Measurements from ENCODE around the gene GOLGA5.
A peak's percentile ranks its signal among the peaks of the same experiment; 100 is the strongest.
"Not testable (repeated sequence)": the region's sequence is repeated elsewhere in the genome, so short reads cannot be mapped to it uniquely, and the experiment has no call there.

Gene GOLGA5

DNA sequence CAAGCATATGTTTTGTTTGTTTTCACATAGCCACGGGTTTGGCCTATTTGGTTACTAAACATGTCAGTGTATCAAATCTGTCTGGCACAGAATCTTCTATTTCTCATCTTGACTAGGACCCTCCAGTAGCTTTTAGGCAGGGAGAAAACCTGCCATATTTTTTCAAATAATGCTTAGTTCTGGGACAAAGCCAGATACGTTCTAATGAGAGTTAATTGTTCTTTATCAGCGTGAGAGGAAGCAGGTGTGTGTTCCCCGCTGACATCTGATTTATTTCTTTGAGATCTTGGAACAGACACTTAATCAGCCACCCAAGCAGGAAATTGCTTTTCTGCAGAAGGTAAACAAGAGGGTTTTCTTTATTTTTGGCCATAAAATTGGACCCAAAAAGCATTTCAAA lies 54.8 kb downstream of the GOLGA5 start:
- H2AFZ ChIP-seq (ENCODE audit: low read depth, low read length): no peak overlapping the region
- no peak for DNase-seq
- no peak overlapping the region for H3K4me3 ChIP-seq (ENCODE audit: low read depth in 1 of 2, low read length in 2 of 2)
- no peak overlapping the region for H3K9ac ChIP-seq (ENCODE audit: low read depth, low read length)
- no peaks in the 10 kb centered on the region for H3K36me3 ChIP-seq (ENCODE audit: insufficient read depth, low read length)
- H3K9me3 ChIP-seq (ENCODE audit: insufficient read depth, low read length, severe bottlenecking): no peaks in the 10 kb centered on the region
- ATAC-seq (ENCODE audit: insufficient read depth, low read depth): no peak
- no peaks in the 10 kb centered on the region for H3K79me2 ChIP-seq (ENCODE audit: insufficient read depth, low read length)
- no peaks in the 10 kb centered on the region for H3K4me1 ChIP-seq (ENCODE audit: insufficient read depth, low read length)
- no peaks in the 10 kb centered on the region for H4K20me1 ChIP-seq (ENCODE audit: insufficient read depth, low read length)
- H3K4me2 ChIP-seq (ENCODE audit: insufficient read depth, low read length): no peak overlapping the region
- no peak overlapping the region for H3K27ac ChIP-seq (ENCODE audit: low read length)
- no peak for TF ChIP-seq EZH2 (IDR thresholded peaks at IDR 0.05; ENCODE audit: borderline replicate concordance, low read depth, low read length, severe bottlenecking)
- no peak for TF ChIP-seq CTCF (IDR thresholded peaks at IDR 0.05; ENCODE audit: borderline replicate concordance, extremely low read depth, low read length, poor library complexity, severe bottlenecking)
- H3K27me3 ChIP-seq (ENCODE audit: insufficient read depth, low read length, poor library complexity): no peaks in the 10 kb centered on the region

- no peak for ATAC-seq (ENCODE audit: insufficient read depth, low read depth)
Observed at GRCh38 chr14:92850492-92850891, 56.4 kb downstream of the GOLGA5 start.

DNA sequence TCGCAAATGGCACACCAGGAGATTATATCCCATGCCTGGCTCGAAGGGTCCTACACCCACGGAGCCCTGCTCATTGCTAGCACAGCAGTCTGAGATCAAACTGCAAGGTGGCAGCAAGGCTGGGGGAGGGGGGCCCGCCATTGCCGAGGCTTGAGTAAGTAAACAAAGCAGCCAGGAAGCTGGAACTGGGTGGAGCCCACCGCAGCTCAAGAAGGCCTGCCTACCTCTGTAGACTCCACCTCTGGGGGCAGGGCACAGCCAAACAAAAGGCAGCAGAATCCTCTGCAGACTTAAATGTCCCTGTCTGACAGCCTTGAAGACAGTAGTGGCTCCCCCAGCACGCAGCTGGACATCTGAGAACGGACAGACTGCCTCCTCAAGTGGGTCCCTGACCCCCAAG lies 59.0 kb downstream of the GOLGA5 start:
- DNase-seq: peak; percentile 7
- not testable (repeated sequence) for H3K4me2 ChIP-seq (ENCODE audit: insufficient read depth, low read length); H3K9ac ChIP-seq (ENCODE audit: low read depth, low read length); H3K4me3 ChIP-seq (ENCODE audit: low read depth in 1 of 2, low read length in 2 of 2); H3K27me3 ChIP-seq (ENCODE audit: insufficient read depth, low read length, poor library complexity); H3K36me3 ChIP-seq (ENCODE audit: insufficient read depth, low read length); H4K20me1 ChIP-seq (ENCODE audit: insufficient read depth, low read length); H3K27ac ChIP-seq (ENCODE audit: low read length); H3K4me1 ChIP-seq (ENCODE audit: insufficient read depth, low read length); ATAC-seq (ENCODE audit: insufficient read depth, low read depth); H3K79me2 ChIP-seq (ENCODE audit: insufficient read depth, low read length); H3K9me3 ChIP-seq (ENCODE audit: insufficient read depth, low read length, severe bottlenecking); H2AFZ ChIP-seq (ENCODE audit: low read depth, low read length)

More at GRCh38 chr14:92850492-92850891, 56.4 kb downstream of the GOLGA5 start:
- Histone ChIP-seq H2AFZ (ENCODE audit: low read depth, low read length) (no peak overlapping the region), H3K27ac (ENCODE audit: low read length) (no peak overlapping the region), H3K4me3 (ENCODE audit: low read depth in 1 of 2, low read length in 2 of 2) (no peak overlapping the region), H3K4me1 (ENCODE audit: insufficient read depth, low read length) (no peaks in the 10 kb centered on the region), H3K9ac (ENCODE audit: low read depth, low read length) (no peak overlapping the region), H3K4me2 (ENCODE audit: insufficient read depth, low read length) (no peak overlapping the region), H3K27me3 (ENCODE audit: insufficient read depth, low read length, poor library complexity) (no peaks in the 10 kb centered on the region), H3K36me3 (ENCODE audit: insufficient read depth, low read length) (no peaks in the 10 kb centered on the region), H3K9me3 (ENCODE audit: insufficient read depth, low read length, severe bottlenecking) (no peaks in the 10 kb centered on the region), H3K79me2 (ENCODE audit: insufficient read depth, low read length) (no peaks in the 10 kb centered on the region), H4K20me1 (ENCODE audit: insufficient read depth, low read length) (no peaks in the 10 kb centered on the region)
- DNase-seq: no peak
- TF ChIP-seq EZH2 (IDR thresholded peaks at IDR 0.05; ENCODE audit: borderline replicate concordance, low read depth, low read length, severe bottlenecking) (no peak), CTCF (IDR thresholded peaks at IDR 0.05; ENCODE audit: borderline replicate concordance, extremely low read depth, low read length, poor library complexity, severe bottlenecking) (no peak)

DNA sequence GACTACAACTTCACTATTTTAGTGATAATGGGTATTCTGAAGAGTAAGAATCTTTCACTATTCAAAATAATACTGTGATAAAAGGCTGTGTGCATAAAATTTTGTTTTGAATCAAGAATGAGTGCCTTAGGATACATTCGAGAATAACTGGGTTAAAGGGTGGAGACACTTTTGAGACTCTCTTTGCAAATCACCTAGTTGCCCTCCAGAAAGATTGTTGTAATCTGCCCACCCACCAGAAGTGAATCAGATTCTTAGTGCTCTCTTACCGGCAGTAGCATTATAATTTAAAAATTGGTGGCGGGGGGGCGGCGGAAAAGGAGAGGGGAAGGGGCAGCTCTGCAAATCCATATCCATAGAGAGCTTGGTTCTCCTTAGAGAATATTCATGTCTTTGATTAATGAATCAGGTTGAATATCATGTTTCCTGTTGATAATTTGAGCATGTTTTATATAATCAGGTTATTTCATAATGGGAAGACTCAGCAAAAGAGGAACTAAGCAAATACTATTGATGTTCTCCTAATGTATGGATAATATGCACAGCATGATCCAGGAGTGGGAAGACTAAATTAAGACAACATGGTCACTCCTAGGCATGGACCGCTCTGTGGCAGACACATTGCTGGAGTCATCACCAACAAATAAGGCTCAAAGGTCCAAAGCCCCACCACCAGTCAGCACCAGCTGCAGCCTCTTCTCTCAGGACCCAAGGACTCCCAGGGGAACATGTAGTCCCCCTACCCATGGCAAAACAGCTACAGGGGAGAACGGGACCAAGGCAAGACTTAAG lies 66.1 kb downstream of the GOLGA5 start:
- ATAC-seq (ENCODE audit: insufficient read depth, low read depth) (no peak), DNase-seq (no peak)

More for the DNA sequence above, 66.1 kb downstream of the GOLGA5 start:
- Histone ChIP-seq H3K79me2 (ENCODE audit: insufficient read depth, low read length) (no peaks in the 10 kb centered on the region), H3K9ac (ENCODE audit: low read depth, low read length) (no peak overlapping the region), H3K4me3 (ENCODE audit: low read depth in 1 of 2, low read length in 2 of 2) (no peak overlapping the region), H3K36me3 (ENCODE audit: insufficient read depth, low read length) (no peaks in the 10 kb centered on the region), H3K4me2 (ENCODE audit: insufficient read depth, low read length) (no peak overlapping the region), H4K20me1 (ENCODE audit: insufficient read depth, low read length) (no peaks in the 10 kb centered on the region), H3K4me1 (ENCODE audit: insufficient read depth, low read length) (no peaks in the 10 kb centered on the region), H2AFZ (ENCODE audit: low read depth, low read length) (no peak overlapping the region), H3K9me3 (ENCODE audit: insufficient read depth, low read length, severe bottlenecking) (no peaks in the 10 kb centered on the region), H3K27me3 (ENCODE audit: insufficient read depth, low read length, poor library complexity) (no peaks in the 10 kb centered on the region), H3K27ac (ENCODE audit: low read length) (no peak overlapping the region)
- TF ChIP-seq EZH2 (IDR thresholded peaks at IDR 0.05; ENCODE audit: borderline replicate concordance, low read depth, low read length, severe bottlenecking) (no peak), CTCF (IDR thresholded peaks at IDR 0.05; ENCODE audit: borderline replicate concordance, extremely low read depth, low read length, poor library complexity, severe bottlenecking) (no peak)
